Nephron (organoid): ENCODE measurements around the gene B4GALT1.
"Not testable (repeated sequence)": the region's sequence is repeated elsewhere in the genome, so short reads cannot be mapped to it uniquely, and the experiment has no call there.

Experiments used
- H3K27ac Mint-ChIP-seq, 3 experiments: 2 replicates each; pipeline ENCODE4 v1.8.0; 2020; ENCODE audit warnings: mixed read lengths in 3 of 3, mild to moderate bottlenecking in 2 of 3, moderate library complexity in 1 of 3
- H3K27me3 Mint-ChIP-seq: 2 replicates; pipeline ENCODE4 v1.8.0; 2021; ENCODE audit warnings: low read depth, mild to moderate bottlenecking, moderate library complexity, mixed read lengths
- H3K36me3 Mint-ChIP-seq: 2 replicates; pipeline ENCODE4 v1.8.0; 2020; ENCODE audit warnings: low read depth, mixed read lengths
- H3K4me1 Mint-ChIP-seq: 2 replicates; pipeline ENCODE4 v1.8.0; 2020; ENCODE audit warnings: mixed read lengths
- H3K4me3 Mint-ChIP-seq, 3 experiments: 2 replicates each; pipeline ENCODE4 v1.8.0; 2020; ENCODE audit warnings: mild to moderate bottlenecking in 3 of 3, mixed read lengths in 3 of 3, moderate library complexity in 2 of 3
- H3K9me3 Mint-ChIP-seq: 2 replicates; pipeline ENCODE4 v1.8.0; 2020; ENCODE audit warnings: mixed read lengths
- TF ChIP-seq, protein P1 (sequence below), 3 experiments: fragments of 200-600 bp; sonication (generic); IDR thresholded peaks; one replicate each; pipeline ENCODE4 v1.5.0; 2021; ENCODE audit warnings: antibody characterized with exemption in 3 of 3; ENCODE audit not compliant: unreplicated experiment in 3 of 3

Gene B4GALT1

DNA sequence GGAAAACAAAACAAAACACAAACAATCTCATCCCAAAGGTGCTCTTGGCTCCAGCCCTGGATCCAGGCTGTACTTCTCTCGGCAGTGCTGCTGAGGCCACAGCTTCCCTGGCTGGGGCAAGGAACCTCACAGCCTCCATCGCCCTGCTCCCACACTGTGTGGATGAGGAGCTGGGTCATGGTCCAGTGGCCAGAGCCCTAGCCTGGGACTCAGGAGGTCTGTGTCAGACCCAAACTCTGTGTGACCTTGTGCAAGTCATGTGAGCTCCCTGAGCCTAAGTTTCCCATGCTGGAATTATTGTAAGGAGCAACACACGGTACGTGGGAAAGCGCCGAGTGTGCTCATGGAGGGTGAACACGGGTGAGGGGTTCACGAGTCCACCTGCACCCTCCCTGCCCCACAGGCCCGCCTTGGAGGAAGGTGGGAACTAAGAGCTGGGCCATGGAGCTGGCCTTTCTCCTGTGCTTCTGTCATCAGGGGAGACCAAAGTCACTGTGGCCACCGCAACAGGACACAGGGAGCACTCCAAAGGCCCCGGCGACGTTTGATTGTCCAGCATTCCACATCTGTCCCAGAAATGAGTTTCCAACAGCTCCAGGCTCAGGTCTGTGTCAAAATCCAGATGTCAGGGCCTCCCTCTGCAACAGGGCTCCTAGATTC lies 64.5 kb downstream of the B4GALT1 start:
- Mint-ChIP-seq H3K9me3 (no peaks in the 10 kb centered on the region), H3K36me3 (no peaks in the 10 kb centered on the region), H3K27me3 (no peaks in the 10 kb centered on the region), H3K4me1 (peaks cover 39% of the 10 kb centered on the region), H3K4me3 (no peak overlapping the region), H3K27ac (peak overlapping the region in 2 of 3 experiments; percentile 88 to 91)
- TF ChIP-seq, protein P1, sequence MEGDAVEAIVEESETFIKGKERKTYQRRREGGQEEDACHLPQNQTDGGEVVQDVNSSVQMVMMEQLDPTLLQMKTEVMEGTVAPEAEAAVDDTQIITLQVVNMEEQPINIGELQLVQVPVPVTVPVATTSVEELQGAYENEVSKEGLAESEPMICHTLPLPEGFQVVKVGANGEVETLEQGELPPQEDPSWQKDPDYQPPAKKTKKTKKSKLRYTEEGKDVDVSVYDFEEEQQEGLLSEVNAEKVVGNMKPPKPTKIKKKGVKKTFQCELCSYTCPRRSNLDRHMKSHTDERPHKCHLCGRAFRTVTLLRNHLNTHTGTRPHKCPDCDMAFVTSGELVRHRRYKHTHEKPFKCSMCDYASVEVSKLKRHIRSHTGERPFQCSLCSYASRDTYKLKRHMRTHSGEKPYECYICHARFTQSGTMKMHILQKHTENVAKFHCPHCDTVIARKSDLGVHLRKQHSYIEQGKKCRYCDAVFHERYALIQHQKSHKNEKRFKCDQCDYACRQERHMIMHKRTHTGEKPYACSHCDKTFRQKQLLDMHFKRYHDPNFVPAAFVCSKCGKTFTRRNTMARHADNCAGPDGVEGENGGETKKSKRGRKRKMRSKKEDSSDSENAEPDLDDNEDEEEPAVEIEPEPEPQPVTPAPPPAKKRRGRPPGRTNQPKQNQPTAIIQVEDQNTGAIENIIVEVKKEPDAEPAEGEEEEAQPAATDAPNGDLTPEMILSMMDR (IDR thresholded peaks at IDR 0.05; ENCODE audit: unreplicated experiment in 3 of 3), result no peak

DNA sequence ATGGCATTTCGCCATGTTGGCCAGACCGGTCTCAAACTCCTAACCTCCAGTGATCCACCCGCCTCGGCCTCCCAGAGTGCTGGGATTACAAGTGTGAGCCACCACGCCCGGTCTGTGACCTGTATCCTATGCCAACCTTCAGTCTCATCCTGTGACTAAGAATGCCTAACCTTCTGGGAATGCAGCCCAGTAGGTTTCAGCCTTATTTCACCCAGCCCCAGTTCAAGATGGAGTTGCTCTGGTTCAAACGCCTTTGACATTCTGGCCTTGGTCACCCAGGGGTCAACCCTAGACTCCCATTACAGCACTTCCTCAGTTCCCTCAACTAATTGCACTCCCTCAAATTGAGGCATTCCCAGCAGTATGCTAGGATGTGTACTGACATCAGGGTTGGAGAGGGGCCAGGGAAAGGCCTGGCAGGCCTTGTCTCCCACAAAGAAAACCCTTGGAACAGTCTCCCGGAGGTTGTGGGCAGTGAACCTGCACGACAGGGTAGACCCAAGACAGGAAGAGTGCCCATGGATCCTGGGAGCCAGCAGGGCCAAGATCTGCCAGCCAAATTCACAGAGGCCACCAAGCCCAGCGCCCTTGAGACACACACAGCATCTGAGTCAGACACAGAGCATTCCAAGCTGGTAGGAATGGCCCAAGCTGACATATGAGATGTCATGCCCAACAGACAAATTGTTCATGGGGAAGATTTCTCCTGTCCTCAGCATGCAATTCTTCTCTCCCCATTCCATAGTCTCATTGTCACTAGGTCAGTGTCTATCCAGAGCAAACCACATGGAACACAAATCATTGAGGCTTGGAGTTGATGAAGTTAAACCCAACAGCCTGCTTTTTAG lies 65.8 kb downstream of the B4GALT1 start:
- Mint-ChIP-seq H3K36me3 (no peaks in the 10 kb centered on the region), H3K4me3 (no peak overlapping the region), H3K27ac (peak overlapping the region in 2 of 3 experiments; percentile 38 to 78), H3K4me1 (peaks cover 25% of the 10 kb centered on the region), H3K27me3 (no peaks in the 10 kb centered on the region), H3K9me3 (no peaks in the 10 kb centered on the region)
- TF ChIP-seq, protein P1 (IDR thresholded peaks at IDR 0.05; ENCODE audit: unreplicated experiment in 3 of 3), result no peak

DNA sequence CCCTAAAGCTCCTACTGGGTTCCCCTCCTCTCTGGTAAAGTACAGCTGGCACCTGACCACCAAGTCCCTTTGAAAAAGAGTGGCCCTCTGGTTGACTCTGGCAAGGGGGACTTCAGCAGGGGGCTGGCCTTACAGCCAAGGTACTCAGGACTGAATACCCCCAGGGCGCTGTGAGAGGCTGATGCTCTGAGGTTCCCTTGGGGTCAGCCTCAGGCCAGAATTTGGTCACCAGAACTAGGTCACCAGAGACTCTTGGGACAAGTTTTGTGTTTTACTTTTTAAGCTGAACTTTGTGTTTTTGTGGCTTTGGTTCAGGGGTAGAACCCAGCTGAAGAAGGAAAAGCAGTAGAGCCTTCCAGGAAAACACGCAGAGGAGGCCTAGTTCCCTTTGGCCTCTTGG lies 67.4 kb downstream of the B4GALT1 start:
- Mint-ChIP-seq H3K4me1 (peaks cover 15% of the 10 kb centered on the region), H3K27ac (no peak overlapping the region), H3K36me3 (no peaks in the 10 kb centered on the region), H3K27me3 (no peaks in the 10 kb centered on the region), H3K9me3 (no peaks in the 10 kb centered on the region), H3K4me3 (no peak overlapping the region)
- TF ChIP-seq, protein P1 (IDR thresholded peaks at IDR 0.05; ENCODE audit: unreplicated experiment in 3 of 3), result no peak

DNA sequence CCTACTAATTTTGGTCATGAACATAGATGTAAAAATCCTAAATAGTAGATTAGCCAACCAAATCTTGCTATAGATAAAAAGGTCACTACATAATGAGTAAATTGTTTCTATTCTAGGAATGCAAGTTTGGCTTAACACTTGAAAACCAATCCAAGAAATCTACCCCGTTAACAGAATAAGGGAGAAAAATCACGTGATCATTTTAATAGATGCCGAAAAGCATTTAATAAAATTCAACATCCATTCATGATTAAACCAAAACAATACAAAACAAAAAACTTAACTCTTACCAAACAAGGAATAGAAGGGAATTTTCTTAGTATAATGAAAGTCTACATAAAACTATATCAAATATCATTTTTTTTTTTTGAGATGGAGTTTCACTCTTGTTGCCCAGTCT lies 69.9 kb downstream of the B4GALT1 start:
- H3K9me3 Mint-ChIP-seq, result no peaks in the 10 kb centered on the region
- no peaks in the 10 kb centered on the region for H3K4me1 Mint-ChIP-seq
- H3K27ac Mint-ChIP-seq, result no peak overlapping the region
- TF ChIP-seq, protein P1 (IDR thresholded peaks at IDR 0.05; ENCODE audit: unreplicated experiment in 3 of 3), result no peak
- no peaks in the 10 kb centered on the region for H3K27me3 Mint-ChIP-seq
- no peaks in the 10 kb centered on the region for H3K36me3 Mint-ChIP-seq
- H3K4me3 Mint-ChIP-seq, result no peak overlapping the region

DNA sequence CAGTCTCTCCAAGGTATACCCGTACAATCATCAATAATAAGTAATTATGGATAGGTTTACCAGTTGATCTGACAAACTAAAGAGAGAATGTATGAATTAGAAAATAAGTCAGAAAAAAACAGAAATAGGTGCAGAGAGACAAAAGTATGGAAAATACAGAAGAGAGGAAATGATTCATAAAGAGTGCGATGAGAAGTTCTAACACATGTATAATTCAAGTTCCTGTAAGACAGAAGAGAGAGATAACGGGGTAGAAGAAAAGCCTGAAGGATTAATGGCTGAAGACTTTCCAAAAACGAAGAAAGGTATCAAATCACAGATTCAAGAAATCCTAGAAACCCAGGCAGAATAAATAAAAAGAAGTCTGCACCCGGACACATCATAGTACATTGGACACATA lies 74.5 kb downstream of the B4GALT1 start:
- H3K36me3 Mint-ChIP-seq, result no peaks in the 10 kb centered on the region
- H3K4me3 Mint-ChIP-seq, result no peak overlapping the region
- TF ChIP-seq, protein P1 (IDR thresholded peaks at IDR 0.05; ENCODE audit: unreplicated experiment in 3 of 3), result no peak
- H3K4me1 Mint-ChIP-seq, result no peaks in the 10 kb centered on the region
- H3K9me3 Mint-ChIP-seq, result peaks cover 3% of the 10 kb centered on the region
- H3K27ac Mint-ChIP-seq, result no peak overlapping the region
- peaks cover 5% of the 10 kb centered on the region for H3K27me3 Mint-ChIP-seq

DNA sequence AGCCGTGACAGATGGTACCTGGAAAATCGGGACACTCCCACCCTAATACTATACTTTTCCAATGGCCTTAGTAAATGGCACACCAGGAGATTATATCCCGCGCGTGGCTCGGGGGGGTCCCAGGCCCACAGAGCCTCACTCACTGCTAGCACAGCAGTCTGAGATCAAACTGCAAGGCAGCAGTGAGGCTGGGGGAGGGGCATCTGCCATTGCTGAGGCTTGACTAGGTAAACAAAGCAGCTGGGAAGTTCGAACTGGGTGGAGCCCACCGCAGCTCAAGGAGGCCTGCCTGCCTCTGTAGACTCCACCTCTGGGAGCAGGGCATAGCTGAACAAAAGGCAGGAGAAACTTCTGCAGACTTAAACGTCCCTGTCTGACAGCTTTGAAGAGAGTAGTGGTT lies 81.5 kb downstream of the B4GALT1 start:
- not testable (repeated sequence) for H3K27ac Mint-ChIP-seq, H3K27me3 Mint-ChIP-seq, H3K36me3 Mint-ChIP-seq, H3K4me1 Mint-ChIP-seq, H3K9me3 Mint-ChIP-seq, H3K4me3 Mint-ChIP-seq
